Measurements from ENCODE around the gene EPHB1.

The EPHB1 gene

DNA sequence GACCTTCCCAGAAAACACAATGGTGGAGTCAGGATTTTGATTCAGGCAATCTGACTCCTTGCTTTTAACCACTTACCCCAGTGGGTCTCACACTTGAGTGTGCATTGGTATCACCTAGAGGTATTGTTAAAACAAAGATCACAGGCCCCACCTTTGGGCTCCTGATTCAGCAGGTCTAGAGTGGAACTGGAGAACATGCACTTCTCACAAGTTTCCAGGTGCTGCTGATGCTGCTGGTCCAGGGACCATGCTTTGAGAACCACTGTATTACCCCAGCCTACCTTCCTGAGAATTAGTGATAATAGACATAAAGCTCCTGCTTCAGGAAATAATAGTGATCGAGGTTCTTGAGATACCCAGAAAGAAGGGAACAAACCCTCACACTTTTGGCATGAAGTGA, 466.9 kb downstream of the EPHB1 start:
- TF ChIP-seq, protein P1, sequence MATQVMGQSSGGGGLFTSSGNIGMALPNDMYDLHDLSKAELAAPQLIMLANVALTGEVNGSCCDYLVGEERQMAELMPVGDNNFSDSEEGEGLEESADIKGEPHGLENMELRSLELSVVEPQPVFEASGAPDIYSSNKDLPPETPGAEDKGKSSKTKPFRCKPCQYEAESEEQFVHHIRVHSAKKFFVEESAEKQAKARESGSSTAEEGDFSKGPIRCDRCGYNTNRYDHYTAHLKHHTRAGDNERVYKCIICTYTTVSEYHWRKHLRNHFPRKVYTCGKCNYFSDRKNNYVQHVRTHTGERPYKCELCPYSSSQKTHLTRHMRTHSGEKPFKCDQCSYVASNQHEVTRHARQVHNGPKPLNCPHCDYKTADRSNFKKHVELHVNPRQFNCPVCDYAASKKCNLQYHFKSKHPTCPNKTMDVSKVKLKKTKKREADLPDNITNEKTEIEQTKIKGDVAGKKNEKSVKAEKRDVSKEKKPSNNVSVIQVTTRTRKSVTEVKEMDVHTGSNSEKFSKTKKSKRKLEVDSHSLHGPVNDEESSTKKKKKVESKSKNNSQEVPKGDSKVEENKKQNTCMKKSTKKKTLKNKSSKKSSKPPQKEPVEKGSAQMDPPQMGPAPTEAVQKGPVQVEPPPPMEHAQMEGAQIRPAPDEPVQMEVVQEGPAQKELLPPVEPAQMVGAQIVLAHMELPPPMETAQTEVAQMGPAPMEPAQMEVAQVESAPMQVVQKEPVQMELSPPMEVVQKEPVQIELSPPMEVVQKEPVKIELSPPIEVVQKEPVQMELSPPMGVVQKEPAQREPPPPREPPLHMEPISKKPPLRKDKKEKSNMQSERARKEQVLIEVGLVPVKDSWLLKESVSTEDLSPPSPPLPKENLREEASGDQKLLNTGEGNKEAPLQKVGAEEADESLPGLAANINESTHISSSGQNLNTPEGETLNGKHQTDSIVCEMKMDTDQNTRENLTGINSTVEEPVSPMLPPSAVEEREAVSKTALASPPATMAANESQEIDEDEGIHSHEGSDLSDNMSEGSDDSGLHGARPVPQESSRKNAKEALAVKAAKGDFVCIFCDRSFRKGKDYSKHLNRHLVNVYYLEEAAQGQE (IDR thresholded peaks at IDR 0.05; ENCODE audit: insufficient read depth in 1 of 2, low read depth in 2 of 2, low read length in 2 of 2), result no peak
- TF ChIP-seq TAF1 (IDR thresholded peaks at IDR 0.05; ENCODE audit: borderline replicate concordance, insufficient read depth, low read length), result no peak
- no peak for TF ChIP-seq FOXP2 (optimal IDR thresholded peaks at IDR 0.05; ENCODE audit: borderline replicate concordance, extremely low read depth, extremely low read length, insufficient read depth)
- no peak for TF ChIP-seq POLR2AphosphoS5 (IDR thresholded peaks at IDR 0.05; ENCODE audit: low read depth, low read length)

DNA sequence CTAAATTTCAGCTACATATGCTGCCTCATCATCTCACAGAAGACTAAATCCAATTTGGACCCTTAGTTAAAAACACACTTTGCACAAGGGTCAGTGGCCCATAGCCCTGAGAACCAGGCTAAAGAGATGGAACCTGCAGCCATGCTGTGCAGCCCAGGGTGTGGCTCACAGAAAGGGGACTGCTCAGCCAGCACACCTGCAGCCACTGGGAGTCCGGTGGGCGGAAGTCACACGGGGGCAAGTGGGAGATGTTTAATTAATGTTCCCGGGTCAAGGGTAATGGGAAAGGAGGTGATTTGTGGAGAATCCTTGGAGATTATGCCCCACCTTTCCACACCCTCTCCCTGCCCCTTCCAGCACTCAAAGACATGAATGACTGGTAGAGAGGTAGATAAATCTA, 467.4 kb downstream of the EPHB1 start:
- TF ChIP-seq POLR2AphosphoS5 (IDR thresholded peaks at IDR 0.05; ENCODE audit: low read depth, low read length) (no peak), FOXP2 (optimal IDR thresholded peaks at IDR 0.05; ENCODE audit: borderline replicate concordance, extremely low read depth, extremely low read length, insufficient read depth) (no peak), SIN3A (IDR thresholded peaks at IDR 0.05; ENCODE audit: borderline replicate concordance, insufficient read depth, low read length) (no peak), TAF1 (IDR thresholded peaks at IDR 0.05; ENCODE audit: borderline replicate concordance, insufficient read depth, low read length) (no peak)
- TF ChIP-seq, protein P1 (IDR thresholded peaks at IDR 0.05; ENCODE audit: insufficient read depth in 1 of 2, low read depth in 2 of 2, low read length in 2 of 2), result no peak

DNA sequence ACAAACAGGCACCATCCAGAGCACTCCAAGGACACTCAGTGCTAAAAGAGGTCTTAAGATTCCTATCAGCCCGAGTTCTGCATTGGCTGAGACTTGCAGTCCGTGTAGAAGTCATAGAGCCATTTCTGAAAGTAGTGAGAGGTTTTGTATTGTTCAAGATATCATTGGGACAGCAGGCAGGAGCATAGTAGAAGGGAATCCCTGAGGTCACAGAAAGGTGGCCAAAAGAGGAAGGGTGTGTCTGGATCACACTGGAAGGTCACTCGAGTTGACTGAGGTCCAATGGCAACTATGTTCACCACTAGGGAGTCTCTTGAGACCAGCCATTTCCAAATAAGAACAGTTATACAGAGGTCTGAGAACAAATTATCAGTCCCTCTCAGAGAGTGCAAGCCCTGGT, 468.3 kb downstream of the EPHB1 start:
- TF ChIP-seq SIN3A (IDR thresholded peaks at IDR 0.05; ENCODE audit: borderline replicate concordance, insufficient read depth, low read length) (no peak), FOXP2 (optimal IDR thresholded peaks at IDR 0.05; ENCODE audit: borderline replicate concordance, extremely low read depth, extremely low read length, insufficient read depth) (no peak), TAF1 (IDR thresholded peaks at IDR 0.05; ENCODE audit: borderline replicate concordance, insufficient read depth, low read length) (no peak), POLR2AphosphoS5 (IDR thresholded peaks at IDR 0.05; ENCODE audit: low read depth, low read length) (no peak)
- TF ChIP-seq, protein P1 (IDR thresholded peaks at IDR 0.05; ENCODE audit: insufficient read depth in 1 of 2, low read depth in 2 of 2, low read length in 2 of 2), result no peak

DNA sequence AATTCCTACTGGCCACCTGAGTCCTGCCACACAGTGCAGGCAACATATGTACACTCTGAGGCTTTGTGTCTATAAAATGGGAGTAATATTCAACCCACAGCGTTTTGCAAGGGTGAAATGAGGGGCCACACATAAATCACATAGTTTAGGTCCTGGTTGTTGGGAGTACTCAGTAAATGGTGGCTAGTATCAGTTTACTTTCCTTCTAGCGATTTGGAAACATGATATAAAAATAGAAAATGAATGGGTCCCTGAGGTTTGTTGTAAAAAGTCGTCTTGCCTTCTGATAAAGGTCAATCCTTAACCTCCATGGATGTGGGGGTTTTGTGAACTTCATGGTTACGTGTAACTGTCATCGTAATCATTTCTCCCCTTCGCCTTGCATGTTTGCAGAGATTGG, 472.4 kb downstream of the EPHB1 start:
- TF ChIP-seq, protein P1 (IDR thresholded peaks at IDR 0.05; ENCODE audit: insufficient read depth in 1 of 2, low read depth in 2 of 2, low read length in 2 of 2), result no peak
- TF ChIP-seq TAF1 (IDR thresholded peaks at IDR 0.05; ENCODE audit: borderline replicate concordance, insufficient read depth, low read length) (no peak), POLR2AphosphoS5 (IDR thresholded peaks at IDR 0.05; ENCODE audit: low read depth, low read length) (no peak), FOXP2 (optimal IDR thresholded peaks at IDR 0.05; ENCODE audit: borderline replicate concordance, extremely low read depth, extremely low read length, insufficient read depth) (no peak)

DNA sequence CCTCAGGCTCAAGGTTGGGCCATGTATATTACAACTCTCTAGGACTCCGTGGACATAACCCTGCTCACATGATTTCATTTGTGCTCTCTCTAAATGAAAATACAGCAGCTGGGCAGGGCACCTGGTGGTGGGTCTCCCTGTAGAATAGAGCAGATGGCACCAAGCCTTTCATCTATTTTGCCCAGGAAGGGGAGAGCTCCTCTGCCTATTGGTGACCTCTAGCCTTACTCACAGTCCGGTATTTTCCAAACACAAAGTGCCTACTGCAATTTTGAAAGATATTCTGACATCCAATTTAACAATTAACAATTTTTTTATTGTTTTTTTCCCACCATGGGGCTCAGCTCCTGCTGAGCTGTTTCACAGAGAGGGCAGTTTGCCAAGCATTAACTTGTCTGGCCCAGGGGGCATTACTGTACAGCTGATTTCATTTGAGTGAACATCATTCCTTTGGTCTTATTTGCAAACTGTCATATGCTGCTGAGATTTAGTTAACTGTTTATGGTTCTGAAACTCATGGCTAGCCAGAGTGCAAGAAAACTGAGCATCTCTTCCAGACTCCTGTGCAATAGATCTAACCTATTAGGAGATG, 474.0 kb downstream of the EPHB1 start:
- no peak for TF ChIP-seq FOXP2 (optimal IDR thresholded peaks at IDR 0.05; ENCODE audit: borderline replicate concordance, extremely low read depth, extremely low read length, insufficient read depth)
- TF ChIP-seq SIN3A (IDR thresholded peaks at IDR 0.05; ENCODE audit: borderline replicate concordance, insufficient read depth, low read length), result no peak
- TF ChIP-seq, protein P1 (IDR thresholded peaks at IDR 0.05; ENCODE audit: insufficient read depth in 1 of 2, low read depth in 2 of 2, low read length in 2 of 2), result no peak
- TF ChIP-seq POLR2AphosphoS5 (IDR thresholded peaks at IDR 0.05; ENCODE audit: low read depth, low read length), result no peak
- TF ChIP-seq TAF1 (IDR thresholded peaks at IDR 0.05; ENCODE audit: borderline replicate concordance, insufficient read depth, low read length), result no peak

Data from PFSK-1 (cell line).